Activated CD8-positive, alpha-beta memory T cell treated with anti-CD3 and anti-CD28 coated beads, Interleukin-2, amount 50 U/mL, for 48 hours (primary cell): Measurements from ENCODE around the gene STAMBPL1.
"Not testable (repeated sequence)": the region's sequence is repeated elsewhere in the genome, so short reads cannot be mapped to it uniquely, and the experiment has no call there.

Experiments used
- DNase-seq: peaks from one replicate; pipeline ENCODE4 v3.0.0-alpha.2; 2020

Gene STAMBPL1

DNA sequence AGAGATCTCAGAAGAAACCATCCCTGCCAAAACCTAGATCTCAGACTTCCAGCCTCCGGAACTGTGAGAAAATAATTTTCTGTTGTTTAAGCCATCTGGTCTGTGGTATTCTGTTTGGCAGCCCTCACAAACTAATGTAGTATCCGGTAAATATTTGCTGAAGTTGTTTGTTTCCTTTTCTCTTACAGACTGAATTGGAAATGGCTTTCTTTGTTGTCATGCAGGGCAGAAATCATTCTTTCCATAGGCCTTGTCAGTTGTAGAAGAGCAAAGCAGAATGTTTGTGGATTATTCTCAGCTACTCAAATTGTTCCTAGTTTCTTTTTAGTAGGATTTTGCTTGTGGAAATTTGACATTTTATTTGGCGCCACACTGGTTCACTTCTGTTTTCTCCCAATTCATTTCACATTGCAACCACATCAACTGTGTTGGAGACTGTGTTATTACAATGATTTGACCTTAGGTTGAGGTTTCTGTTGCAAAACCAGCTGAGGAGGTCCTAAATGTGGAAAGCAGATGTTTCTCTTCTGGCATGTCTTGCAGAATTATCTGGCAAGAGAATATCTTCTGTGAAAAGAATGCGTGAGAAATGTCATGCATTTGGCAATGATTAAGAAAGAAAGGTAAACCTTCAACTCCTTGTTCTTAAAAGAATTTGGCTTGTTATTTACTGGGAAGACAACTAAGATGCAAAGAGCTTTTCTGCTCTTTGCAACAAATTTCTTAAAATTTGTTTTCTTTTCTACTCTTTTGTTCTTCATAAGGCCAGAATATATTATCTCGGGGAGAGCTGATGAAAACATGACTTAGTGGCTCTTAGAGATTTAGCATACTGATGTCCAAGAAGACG is 46.7 kb downstream of the STAMBPL1 start:
- DNase-seq: no peak

DNA sequence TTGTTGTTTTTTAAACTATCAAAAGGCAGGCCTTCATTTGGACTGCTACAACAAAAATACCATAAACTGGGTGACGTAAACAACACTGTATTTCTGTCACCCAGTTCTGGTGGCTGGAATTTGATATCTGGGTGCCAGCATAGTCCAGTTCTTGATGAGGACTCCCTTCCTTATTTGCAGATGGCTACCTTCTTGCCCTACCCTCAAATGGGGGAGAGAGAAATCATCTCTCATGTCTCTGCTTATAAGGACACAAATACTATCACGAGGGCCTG is 47.3 kb downstream of the STAMBPL1 start:
- DNase-seq: no peak

DNA sequence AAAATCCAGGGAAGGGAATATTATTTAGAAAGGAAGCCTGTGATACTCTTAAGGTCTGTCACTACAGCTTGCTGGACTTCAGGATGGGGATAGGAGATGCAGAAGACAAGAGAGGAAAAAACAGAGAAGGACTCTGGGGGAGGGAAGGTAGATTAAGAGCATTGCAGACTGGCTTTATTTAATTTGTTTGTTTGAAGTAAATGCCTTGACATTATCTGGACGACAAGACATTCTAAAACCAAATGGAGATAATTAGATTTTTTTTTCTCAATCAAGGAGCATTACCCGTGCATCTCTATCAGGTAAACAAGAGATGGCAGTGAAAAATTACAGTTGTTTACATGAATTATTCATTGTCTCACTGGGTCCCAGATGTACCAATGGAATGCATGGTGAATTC is 48.2 kb downstream of the STAMBPL1 start:
- DNase-seq: no peak

DNA sequence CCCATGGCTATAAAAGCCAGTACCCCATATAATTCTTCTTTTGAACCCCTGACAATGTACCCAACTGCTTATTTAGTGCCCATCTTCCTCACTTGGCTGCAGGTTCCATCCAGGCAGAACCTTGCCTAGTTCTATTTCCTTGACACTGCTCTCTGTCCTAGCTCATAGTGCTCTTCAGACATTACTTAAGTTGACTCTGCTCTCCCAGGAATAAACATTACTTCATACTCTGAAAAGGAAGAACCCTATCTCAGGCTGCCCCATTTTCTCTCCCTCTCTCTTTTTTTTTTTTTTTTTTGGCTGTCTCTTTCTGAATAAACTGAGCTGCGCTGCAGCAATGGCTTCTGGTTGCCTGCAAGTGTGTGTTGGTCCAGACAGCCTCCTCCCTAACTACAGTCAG is 51.5 kb downstream of the STAMBPL1 start:
- no peak for DNase-seq

DNA sequence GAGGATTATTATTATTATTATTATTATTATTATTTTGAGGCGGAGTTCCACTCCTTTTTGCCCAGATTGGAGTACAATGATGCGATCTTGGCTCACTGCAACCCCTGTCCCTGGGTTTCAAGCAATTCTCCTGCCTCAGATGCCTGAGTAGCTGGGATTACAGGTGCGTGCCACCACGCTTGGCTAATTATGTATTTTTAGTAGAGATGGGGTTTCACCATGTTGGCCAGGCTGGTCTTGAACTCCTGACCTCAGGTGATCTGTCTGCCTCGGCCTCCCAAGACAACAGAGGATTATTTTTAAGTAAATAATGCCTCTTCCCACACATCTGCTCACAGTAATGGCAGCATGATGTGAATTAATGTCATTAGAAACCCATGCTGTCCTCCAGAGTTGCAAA is 52.0 kb downstream of the STAMBPL1 start:
- DNase-seq: not testable (repeated sequence)

DNA sequence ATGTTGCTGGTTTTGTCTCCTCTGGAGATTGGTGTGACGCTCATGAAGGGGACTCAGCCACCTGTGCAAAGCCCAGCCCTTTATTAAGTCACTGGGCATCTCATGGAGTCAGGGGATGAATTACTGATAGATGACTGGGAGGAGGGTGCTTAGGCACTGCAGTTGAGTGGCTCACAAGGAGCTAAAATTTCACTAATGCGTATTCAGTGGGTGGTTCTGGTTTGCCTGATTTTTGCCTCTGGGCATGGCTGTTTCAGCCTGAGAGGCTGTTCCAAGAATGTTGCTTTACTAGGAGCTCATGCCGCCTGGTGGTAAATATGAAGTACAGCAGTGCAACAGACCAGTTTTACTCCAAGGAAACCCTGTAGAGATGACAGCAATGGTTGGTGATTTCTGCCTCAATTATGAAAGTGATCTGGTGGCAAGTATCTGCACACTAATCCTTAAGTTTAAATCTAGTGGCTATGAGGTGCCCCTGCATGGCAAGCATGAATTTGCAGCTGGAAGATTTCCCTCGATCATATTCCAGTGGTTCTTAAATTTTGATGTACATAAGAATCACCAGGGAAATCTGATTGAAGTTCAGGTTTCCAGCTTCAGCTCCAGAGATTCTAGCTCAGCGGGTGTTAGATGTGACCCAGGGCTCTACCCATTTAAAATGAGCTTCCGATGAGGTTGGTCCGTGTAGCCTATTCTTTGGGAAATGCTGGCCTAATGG is 52.7 kb downstream of the STAMBPL1 start:
- no peak for DNase-seq

DNA sequence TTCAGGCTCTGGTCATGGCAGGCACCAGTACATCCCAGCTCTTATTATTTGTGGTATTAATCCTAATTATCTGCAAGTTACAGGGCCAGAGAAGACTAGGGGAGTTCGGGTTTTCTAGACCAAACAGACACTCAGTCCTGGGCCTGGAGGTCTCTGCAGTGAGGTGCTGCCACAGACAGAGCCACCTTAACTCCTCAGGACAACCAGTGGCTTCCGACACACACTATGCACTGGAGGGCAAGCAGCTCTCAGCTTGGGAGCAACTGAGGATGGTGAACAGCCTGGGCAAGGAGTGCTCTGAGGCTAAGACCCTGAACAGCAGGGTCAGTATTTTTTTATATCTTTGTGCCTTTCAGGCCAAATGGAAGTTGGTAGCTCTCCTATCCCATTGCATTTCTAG is 53.5 kb downstream of the STAMBPL1 start:
- no peak for DNase-seq

DNA sequence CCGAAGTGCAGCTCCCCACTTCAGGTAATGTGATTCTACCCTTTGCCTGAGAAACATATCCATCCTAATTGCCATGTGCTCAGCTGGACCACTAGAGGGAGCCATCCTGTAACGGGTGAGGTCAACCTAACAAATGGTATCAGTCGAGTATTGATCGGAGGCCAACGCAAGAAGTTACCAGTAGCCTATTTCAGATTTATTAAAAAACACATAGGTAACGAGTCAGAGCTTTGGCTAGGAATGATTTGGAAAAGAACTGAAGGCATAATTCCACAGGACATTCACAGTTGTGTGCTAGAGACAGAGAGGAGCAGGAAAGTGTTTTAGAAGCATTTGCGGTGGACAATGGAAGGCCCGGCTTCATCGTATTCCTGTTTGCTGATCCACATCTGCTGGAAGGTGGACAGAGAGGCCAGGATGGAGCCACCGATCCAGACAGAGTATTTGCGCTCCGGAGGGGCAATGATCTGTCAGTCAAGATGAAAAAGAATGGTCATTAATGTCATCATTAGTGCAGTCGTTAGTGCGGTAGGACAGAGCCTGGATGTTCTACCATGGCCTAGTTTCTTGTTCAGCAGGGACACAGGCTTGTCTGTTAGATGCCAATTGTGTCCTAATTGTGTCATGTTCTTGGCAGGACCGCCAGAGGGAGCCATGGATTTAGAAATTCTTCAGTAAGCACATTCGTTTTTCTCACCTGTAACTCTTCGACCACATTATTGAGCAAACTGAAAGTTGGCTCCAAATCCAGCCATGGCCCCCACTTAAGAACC is 55.0 kb downstream of the STAMBPL1 start:
- peak; percentile 71 for DNase-seq

DNA sequence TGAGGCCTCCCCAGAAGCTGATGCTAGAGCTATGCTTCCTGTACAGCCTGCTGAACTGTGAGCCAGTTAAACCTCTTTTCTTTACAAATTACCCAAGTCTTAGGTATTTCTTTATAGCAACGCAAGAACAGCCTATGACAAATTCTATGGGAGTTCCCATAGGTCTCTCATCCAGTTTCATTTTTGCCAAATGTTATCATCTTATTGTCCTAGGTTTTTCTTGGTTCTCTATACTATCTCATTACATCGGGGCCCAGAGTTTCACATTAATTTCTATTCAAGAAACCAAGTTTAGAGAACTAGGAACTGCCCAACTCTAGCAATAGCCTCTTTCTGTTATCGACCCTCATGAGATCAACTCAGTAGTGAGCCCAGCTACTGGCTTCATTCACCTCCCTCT is 56.6 kb downstream of the STAMBPL1 start:
- no peak for DNase-seq

DNA sequence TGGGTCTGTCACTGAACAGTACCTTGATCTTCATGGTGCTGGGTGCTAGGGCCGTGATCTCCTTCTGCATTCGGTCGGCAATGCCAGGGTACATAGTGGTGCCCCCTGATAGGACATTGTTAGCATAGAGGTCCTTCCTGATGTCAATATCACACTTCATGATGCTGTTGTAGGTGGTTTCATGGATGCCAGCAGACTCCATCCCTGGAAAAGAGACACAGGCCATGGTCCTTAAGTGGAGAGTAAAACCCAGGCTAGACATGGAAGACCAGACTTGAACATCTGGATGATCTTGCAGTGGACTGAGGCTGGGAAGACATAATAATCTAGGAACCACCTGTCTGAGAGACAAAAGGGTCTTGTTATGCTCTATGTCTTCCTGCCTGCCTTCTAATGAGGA is 58.0 kb downstream of the STAMBPL1 start:
- DNase-seq: no peak

DNA sequence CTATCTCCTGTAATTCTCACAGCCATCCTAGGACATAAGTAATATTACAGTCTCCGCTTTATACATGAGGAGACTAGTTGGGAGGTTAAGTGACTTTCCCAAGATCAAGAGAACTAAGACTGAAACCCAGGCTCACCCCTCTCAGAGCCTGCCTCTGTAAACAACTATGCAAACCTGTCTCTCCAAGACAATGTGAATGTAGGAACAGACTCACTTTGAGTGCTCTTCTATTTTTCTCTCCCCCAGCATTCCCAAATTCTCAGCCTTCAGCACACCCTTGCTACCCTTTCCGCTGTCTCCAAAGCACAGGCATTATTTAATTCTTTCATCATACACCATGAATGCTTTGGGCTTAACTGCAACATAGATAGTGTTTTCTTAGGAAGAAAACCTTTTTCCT is 58.9 kb downstream of the STAMBPL1 start:
- no peak for DNase-seq

DNA sequence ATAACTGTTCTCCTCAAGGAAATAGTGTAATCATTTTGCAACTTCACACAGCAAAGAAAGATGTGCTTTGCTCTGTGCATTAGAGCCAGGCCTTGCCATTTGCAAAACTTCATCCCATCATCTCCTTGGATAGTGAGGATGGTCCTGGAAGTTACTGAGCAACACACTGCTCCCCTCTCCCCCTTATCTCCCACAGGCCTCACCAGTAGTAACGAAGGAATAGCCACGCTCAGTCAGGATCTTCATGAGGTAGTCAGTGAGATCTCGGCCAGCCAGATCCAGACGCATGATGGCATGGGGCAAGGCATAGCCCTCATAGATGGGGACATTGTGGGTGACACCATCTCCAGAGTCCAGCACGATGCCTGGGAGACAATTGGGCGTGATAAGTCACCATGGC is 61.0 kb downstream of the STAMBPL1 start:
- no peak for DNase-seq

DNA sequence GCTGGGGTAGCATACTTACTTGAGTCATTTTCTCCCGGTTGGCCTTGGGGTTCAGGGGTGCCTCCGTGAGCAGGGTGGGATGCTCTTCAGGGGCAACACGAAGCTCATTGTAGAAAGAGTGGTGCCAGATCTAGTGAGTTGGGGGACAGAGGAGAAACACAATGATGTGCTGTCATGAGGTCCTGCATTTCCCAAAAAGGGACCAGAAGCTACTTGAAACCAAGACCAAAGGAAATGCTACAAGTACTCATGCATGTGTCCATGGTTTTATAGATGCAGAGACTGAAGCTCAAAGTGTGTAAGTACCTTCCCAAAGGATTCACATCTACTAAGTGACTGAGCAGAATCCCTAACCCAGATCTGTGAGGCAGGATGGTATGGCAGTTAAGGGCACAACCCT is 63.7 kb downstream of the STAMBPL1 start:
- no peak for DNase-seq

DNA sequence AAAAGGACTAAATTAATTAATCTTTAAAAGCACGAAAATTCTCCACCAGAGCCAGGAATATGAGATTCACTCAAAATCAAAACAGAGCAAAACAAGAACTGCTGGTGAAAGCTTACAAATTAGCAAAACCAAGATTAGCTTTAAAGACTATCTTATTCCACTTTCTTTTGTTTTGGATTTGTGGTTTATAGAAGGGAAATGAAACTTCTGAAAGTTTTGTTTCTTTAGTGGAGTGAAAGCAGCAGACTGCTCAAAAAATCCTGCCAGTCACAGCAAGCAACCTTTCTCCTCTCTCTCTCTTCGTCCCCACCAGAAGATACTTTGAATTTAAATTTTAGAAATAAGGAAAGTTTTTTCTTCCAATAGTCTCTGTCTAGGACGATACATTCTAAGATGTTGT is 64.8 kb downstream of the STAMBPL1 start:
- no peak for DNase-seq

DNA sequence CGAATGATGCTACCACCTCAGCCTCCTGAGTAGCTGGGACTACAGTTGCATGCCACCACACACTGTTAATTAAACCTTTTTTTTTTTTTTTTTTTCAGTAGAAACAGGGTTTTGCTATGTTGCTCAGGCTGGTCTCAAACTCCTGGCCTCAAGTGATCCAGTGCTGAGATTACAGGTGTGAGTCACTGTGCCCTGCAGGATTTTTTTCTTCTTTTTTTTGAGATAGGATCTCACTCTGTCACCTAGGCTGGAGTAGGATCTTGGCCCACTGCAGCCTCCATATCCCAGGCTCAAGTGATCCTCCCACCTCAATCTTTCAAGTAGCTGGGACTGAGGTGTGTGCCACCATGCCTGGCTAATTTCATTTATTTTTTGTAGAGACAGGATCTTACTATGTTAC is 66.2 kb downstream of the STAMBPL1 start:
- DNase-seq: no peak

DNA sequence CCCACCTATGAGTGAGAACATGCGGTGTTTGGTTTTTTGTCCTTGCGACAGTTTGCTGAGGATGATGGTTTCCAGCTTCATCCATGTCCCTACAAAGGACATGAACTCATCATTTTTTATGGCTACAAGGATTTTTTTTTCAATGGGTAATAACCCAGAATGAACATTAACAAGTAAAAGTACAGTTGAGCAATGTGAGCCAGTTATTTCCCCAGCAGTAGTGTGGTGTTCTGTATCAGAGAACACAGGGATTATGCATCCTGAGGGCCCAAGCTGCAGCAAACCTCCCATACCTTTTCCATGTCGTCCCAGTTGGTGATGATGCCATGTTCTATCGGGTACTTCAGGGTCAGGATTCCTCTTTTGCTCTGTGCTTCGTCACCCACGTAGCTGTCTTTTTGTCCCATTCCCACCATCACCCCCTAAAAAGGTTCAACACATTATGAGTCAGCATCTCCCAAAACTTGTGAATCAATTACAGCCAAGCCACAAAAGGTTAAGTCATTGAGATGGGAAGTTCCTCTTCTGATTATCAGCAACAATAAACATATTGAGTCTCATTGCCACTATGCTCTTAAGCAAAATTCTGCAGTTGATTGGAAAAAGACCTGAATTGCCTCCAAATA is 67.0 kb downstream of the STAMBPL1 start:
- no peak for DNase-seq

DNA sequence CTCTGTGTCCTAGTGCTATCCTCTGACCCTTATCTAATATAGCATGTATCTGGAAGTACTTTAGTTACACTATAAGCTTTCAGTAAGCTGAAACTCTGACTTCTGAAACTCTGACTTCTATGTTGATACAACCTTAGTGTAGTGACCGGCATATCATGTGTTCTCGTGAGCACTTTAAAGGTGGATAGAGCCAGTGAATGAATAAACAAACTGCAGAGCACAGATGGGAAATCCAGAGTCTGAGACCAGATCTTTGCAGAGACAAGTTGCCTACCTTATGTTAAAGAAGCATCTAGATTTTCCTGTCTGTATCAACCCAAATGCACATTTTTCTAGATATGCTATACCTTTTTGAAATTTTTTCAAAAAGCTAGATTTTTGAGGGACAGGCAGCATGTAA is 69.0 kb downstream of the STAMBPL1 start:
- DNase-seq: no peak

DNA sequence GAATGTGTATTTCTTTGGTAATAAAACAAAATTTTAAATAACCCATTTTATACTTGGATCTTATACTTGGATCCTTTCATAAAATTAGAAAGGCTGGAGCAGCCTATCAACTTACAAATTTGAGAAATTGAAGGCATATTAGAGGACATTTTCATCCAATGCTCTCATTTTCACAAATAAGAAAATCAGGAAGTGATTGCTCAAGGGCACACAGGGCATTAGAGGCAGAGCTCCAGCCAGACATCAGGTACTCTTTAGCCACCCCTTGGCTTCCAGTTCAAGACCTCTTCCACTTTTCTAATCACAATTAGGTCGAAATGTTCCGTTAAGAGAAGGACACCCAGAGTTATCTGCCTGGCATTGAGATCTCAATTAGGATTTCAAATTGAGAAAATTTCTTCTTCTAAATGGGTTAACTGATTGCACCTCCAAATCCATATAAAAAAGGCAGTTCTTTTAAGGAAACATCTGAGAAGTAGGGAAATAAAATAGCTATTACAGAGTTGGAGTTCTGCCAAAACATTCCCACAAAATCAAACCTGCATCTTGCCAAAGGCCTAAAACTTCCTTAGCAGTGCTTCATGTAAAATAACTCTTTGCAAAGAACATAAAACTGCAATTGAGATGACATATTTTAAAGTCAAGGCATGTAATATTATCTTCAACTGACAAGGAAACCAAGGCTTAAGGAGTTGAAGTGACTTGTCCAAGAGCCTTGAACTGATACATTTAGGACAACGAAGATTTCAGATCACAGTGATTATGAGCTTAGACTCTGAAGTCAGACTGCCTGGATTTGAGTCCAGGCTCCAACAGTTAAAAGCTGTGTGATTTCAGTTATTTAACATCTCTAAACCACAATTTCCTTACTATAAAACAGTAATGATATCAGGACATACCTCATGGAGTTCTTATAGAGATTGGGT is 70.1 kb downstream of the STAMBPL1 start:
- no peak for DNase-seq

DNA sequence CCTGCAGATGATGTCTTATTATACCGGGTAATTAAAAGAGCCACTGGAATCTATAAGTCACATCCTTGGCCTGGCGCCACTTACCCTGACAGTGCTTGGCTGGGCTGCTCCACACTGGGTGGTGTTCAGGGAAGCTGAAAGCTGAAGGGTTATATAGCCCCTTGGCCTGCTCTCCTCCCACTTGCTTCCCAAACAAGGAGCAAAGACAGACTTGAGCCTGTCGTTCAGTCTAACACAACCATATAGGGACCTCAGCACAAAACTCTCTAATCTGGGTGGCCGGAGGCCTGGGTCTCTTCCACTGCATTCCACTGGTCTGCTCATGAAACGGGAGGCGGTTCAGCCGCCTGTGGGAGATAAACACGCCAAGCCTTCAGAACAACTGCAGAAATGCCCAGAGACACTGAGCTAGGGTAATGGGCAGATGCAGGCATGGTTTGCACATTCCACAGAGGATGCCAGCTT is 72.6 kb downstream of the STAMBPL1 start, which contains the start of gene ACTA2:
ACTA2 (minus strand) TSS at position 127 of the 465 bp plus-strand sequence. CDS start 3,843 bp downstream, outside the sequence.
- no peak for DNase-seq

DNA sequence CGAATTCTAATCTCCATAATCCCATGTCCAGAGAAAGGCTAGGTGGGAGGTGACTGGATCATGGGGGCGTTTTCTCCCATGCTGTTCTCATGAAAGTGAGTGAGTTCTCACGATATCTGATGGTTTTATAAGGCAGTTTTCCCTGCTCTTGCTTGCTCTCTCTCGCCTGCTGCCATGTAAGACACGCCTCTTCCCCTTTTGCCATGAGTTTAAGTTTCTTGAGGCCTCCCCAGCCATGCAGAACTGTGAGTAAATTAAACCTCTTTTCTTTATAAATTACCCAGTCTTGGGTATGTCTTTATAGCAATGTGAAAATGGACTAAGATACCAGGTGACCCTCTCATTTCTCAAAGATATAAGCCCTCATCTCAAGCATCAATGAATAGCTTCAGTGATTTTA is 73.6 kb downstream of the STAMBPL1 start:
- no peak for DNase-seq

DNA sequence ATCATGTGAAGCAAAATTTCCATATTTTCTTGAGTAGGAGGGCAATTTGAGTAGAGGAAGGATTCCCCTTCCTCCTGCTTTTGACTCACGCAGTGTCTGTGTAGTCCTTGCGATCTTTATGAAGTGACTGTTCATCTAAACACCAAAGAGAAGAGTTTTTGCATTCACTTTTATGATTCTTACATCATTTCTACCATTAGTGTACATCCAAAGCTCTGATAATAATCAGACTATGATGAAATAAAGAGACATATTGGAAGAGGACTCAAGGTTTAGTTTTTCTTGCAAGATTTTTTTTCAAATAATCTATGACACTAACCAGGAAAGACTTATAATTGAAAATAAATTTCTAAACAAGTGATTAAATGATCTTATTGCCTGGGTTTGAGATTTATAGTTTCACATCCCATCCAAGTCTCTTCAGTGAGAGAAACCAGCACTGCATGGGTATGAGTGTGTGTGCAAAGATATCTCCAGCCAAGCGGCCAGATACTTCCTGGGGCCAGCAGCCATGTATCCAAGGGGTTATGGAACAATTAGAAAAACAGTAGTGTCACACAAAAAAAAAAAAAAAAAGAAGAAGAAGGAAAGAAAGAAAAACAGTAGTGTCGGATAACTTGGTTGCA is 74.5 kb downstream of the STAMBPL1 start:
- no peak for DNase-seq

DNA sequence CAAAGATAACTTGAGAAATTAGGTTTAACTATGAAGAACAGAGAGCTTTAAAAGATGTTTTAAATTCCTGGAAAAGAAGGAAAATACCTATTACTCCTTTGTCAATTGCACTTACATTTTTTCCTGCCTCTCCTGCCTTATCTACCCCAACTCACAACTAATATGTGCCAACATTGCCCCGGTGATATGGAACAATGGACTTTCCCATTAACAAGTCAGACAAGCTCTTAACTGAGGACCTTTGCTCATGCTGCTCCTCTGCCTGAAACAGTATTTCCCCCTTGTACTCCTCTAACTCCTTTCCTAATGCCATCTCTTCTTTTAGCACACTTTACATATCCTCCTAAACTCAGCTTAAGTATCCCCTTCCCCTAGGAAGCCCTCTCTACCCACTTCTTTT is 77.3 kb downstream of the STAMBPL1 start:
- no peak for DNase-seq
